Urothelium cell line (cell line): ENCODE data around the gene CXCR6.

Experiments used
- DNase-seq: peaks from one replicate; pipeline ENCODE4 v3.0.0; 2011; ENCODE audit warnings: low spot score, mixed read lengths
- FAIRE-seq: peaks from 2 replicates; lab custom pipeline; 2011; peaks lifted over from hg19 to GRCh38; lab: Jason Lieb, UNC

The CXCR6 gene

GRCh38 chr3:45943207-45943846 is at the start of gene CXCR6:
Gene CXCR6, plus strand, starts transcription at chr3:45943464. Its CDS starts 3,018 bp downstream, at chr3:45946482.
- FAIRE-seq = no peak
- no peak for DNase-seq

DNA sequence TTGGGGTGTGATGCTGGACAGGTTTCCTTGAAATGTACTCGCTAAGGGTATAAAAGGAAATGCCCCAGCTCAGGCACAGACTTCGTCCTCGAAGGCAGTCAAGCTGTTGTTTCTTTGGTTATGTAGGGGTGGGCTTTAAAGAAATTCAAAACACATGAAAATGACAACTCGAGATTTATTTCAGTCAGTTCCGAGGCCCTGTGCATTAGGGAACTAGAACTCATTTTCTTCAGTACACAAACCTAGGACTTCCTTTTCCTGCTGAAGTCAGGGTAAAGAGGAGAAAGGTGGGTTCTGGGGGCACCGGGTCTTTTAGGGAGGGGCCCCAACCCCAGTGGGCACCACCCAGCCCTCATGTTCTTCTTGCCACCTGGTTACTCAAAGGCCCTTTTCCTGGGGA is 49.2 kb upstream of the CXCR6 start:
- FAIRE-seq = no peak

GRCh38 chr3:45895686-45896468 is 47.4 kb upstream of the CXCR6 start:
- FAIRE-seq = no peak
- DNase-seq = no peak

More for the DNA sequence above, 49.2 kb upstream of the CXCR6 start:
- no peak for DNase-seq

DNA sequence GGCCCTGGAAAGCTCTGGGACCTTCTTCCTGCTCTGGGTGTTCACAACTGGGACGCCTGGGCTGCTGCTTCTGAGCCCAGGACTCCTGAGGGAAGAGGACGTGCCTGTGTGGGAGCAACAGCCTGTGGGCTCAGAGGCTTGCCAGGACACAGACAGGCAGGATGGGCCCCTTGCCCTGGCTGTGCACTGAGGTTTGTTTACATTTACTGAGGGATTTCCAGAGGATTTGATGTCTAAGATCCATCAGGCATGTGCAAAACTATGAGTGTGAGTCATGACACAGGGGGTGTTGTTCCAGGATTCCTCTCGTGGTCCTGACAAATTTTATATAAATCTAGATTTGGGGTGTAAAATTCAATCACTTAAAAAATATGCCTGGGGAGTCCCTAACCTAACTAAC is 46.3 kb upstream of the CXCR6 start:
- DNase-seq (peak; percentile 32), FAIRE-seq (no peak)

- DNase-seq = no peak
- FAIRE-seq = no peak
These were observed 38.3 kb upstream of the CXCR6 start for GRCh38 chr3:45904931-45905330.

DNA sequence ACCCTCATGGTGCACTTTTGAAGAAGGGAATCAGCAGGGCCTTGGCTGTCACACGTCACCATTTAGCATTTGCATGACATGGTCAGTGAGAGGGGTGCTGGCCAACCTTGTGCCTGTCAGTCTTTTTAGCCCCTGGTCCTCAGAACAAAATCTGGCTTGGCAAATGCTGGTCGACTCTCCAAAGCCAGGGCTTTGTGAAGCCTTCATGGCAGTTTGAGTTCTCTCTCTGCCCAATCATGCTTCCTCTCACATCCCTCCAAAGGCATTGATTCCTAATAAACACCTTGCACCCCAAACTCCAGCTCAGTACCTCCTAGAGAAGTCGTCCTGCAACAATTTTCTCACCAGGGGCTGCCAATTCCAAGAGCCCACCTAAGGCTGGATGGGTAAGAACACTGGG is 37.5 kb upstream of the CXCR6 start:
- no peak for FAIRE-seq
- DNase-seq = no peak

DNA sequence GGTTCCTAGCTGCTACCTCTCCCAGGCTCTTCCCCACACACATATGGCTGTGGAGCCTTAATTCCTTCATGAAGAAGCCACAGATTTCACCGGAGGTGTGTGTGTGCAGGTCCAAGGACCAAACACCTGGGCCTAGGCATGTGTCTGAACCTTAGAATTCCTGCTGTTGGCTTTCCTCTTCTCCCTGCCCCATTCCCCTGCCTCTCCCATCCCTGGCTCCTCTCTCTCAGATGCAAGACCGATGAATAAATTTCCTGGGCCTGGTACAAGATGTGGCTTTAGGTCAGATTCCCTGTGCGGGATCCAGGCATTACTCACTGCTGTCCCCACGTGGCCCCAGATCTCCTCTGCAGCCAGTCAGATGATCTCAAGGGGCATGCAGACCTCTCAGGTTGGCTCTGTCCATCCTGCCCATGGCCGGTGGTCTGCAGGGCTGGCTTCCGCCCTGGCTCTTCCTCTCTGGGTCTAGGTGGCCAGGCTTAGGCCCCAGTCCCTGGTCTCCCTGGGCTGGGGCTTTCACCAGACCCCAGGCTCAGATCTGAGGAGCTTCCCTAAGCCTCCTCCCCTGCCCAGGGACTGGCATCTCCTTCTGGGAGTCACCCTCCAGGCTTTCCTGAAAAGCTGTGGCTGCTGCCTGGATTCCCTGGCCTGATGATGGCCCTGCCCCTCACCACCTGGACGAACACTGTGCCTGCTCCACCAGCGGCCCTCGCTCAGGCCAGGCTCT is 36.4 kb upstream of the CXCR6 start:
- FAIRE-seq = no peak
- peak; percentile 41 for DNase-seq

GRCh38 chr3:45907769-45908705 is 35.2 kb upstream of the CXCR6 start:
- no peak for FAIRE-seq
- DNase-seq = no peak

DNA sequence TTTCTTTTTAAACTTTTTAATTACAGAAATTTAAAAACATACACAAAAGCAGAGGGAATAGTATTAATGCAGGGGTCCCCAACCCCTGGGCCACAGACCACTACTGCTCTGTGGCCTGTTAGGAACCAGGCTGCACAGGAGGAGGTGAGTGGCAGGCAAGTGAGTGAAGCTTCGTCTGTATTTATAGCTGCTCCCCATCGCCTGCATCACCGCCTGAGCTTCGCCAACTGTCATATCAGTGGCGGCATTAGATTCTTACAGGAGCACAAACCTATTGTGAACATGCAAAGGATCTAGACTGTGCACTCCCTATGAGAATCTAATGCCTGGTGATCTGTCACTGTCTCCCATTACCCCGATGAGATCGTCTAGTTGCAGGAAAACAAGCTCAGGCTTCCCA is 34.5 kb upstream of the CXCR6 start:
- no peak for FAIRE-seq
- no peak for DNase-seq

DNA sequence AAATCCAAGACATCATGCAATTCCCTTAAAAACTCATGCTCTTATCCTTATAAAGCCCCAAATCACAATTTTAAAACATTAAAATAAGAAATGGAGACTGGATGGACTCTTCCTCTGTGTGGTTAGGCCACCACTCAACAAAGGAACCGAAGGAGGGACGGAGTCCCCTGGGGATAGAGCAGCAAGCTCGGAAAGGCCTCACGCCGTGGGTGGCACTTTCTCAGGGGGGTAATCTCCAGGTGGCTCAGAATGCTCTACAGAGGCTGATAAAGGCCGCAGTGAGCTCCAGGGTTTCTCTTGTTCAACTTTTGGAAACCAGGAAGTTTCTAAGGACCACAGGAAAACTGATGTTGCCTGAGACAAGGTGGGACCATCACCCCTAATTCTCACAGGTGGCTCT is 33.7 kb upstream of the CXCR6 start:
- no peak for DNase-seq
- FAIRE-seq = no peak

DNA sequence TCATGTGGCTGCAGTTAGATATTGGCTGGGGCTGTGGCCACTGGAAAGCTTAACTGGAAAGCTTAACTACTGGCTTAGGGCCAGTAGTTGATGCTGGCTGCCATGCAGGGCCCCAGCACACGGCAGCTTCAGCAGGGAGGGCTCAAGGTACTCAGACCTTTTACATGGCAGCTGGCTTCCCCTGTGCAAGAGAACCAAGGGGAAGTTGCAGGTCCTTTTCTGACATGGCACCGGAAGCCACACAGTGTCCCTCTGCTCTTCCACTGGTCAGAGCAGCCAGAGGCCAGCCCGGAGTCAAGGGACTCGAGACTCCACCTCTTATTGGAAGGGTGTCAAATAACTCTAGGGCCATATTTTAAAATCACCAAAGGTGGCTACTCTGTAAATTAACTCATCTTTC is 32.4 kb upstream of the CXCR6 start:
- FAIRE-seq (no peak), DNase-seq (no peak)

DNA sequence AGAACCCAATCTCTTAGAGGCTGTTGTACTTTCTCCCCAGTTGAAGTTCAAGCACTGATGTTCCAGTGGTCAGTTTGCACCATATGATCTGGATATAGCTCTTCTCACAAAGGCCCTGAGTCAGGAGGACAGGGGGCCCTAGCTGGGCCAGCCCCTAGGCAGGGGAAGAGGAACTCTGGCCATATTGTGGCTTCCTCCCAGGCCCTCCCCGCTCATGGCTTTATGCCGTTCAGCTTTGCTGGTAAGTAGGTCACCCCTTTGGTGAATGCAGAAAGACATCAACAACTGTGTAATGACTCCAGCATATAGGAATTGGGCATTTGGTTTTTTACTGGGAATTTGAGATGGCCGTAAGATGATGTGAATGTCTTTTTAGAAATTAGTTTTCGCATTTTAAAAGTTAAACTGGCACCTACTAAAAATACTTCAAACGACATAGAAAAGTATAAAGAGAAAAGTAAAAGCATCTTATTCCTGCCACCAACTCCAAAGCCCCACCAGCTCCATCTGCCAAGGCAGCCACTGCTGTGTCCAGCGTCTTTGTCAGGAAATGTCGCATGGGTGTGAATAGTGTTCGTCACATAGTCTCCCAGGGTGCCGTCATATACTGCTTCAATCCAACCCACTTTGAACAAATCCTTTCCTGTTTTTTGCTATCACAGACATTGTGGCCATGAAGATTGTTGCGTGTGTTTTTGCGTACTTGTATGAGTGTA is 31.6 kb upstream of the CXCR6 start:
- DNase-seq (no peak), FAIRE-seq (no peak)

DNA sequence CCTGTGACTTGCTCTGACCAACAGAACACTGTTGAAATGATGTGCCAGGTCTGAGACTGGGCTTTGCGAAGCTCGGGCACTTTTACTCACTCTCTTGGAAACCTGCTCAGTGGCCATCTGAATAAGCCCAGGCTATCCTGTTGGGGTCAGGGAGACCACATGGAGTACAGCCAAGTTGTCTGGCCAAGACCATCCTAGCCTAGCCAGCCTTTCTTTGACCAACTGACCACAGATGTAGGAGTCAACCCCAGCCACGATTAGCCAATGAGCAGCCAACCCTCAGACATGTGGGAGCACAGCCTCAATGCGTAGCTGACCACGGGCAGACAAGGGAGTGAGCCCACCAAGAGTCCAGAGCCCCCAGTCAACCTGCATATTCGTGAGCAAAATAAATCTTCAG is 30.8 kb upstream of the CXCR6 start:
- no peak for DNase-seq
- FAIRE-seq = no peak

- FAIRE-seq (no peak), DNase-seq (no peak)
These were observed 28.8 kb upstream of the CXCR6 start for GRCh38 chr3:45914362-45915058.

GRCh38 chr3:45915059-45915439 is 28.2 kb upstream of the CXCR6 start:
- FAIRE-seq = no peak
- DNase-seq = no peak

DNA sequence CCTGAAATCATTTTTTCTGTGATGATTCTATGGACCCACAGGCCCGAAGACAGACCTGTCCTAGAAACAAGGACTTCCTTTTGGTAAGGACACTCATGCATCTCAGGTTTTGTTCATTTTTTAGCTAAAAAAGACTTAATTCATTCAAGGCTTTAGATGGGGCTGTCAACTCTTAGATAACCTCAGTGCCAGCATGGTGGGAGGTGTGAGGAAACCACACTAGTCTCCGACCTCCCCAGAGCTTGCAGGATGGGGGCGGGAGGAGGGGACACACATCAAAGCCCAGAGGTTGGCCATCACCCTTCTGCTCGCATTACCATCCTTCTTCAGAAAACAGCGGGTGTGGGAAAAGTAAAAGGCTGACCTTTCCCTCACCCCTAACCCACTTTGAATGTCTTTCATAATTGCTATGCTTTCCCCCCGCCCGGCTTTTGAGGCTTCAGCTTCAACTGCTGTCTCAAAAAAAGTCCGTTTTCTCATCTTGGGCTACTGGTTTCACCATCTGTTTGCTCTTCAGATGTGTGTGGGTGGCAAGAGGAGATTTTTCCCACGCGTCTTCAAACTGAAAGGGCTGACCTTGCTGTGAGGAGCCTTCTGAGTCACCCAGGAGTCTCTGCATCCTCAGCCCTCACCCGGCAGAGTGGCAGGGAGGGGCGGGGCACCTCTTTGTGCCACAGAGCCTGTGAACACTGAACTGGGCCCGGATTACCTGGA is 27.6 kb upstream of the CXCR6 start:
- DNase-seq (peak; percentile 90), FAIRE-seq (no peak)

- DNase-seq (no peak), FAIRE-seq (no peak)
These were observed 25.9 kb upstream of the CXCR6 start for GRCh38 chr3:45917146-45917898.
